ENCODE measurements around the gene OVOL1. TPM values are rescaled to one million over a fixed set of nuclear protein-coding genes. Genes with fewer than 3 reads are reported as not detected.

The OVOL1 gene
- total RNA-seq, 2 experiments from 2014 or later, result not detected

DNA sequence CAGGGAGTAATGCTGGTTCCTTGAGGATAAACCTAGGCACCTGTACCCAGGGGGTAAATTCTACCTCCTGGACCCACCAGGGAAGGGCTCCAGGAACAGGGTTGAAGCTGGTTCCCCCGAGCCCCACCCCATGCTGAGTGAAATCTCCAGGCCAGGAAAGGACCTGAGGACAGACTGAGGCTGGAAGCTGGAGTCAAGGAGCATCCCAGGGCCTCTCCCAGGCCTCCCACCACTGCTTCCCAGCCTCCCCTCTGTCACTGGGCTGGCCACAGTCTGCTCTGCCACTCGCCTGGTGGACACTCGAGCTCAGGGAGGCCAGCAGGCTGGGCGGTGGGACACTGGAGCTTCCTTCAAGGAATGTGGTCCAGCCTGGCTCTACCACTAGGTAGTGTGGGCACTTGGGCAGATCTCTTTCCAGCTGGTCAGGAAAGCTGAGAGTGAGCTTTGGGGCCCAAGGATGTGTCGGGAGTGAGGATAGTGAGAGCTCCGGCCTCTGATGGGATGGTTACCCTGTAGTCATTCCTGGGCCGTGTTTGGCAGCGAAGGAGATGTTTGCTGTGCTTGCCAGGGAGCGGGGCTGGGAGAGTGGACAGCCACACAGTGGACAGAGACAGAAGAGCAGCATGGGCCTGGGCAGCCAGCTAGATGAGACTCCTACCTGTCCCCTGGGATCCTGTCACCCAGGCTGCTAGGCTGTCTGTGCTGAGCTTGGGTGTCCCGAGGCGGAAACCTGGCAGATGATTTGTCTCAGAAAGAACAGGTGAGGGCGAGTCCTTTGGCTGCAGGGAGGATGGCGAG lies 3.4 kb downstream of the OVOL1 start:
- no peaks in the 10 kb centered on the region for H3K79me2 ChIP-seq (ENCODE audit: insufficient read depth, low read depth, low read length)
- H4K20me1 ChIP-seq (ENCODE audit: insufficient read depth, low read length), result no peaks in the 10 kb centered on the region
- BruUV-seq (replicated peaks), result no TSS peak
- no peaks in the 10 kb centered on the region for H3K9me2 ChIP-seq (ENCODE audit: insufficient read depth, low read length)
- intact Hi-C loops (cut with micrococcal nuclease; ENCODE audit: unreplicated experiment), result no loop called here
- no peaks in the 10 kb centered on the region for H3K9me3 ChIP-seq (ENCODE audit: low read length)
- CTCF ChIA-PET (ENCODE audit: unreplicated experiment), result no interaction called here
- POLR2A ChIA-PET, result interaction anchor here (0.6 kb wide), 1 partner anchor 22 kb away, joined by 3 read pairs; no protein-coding TSS in a partner anchor
- no peak overlapping the region for H3K27ac ChIP-seq (ENCODE audit: low read depth, low read length, poor library complexity, severe bottlenecking)
- no peak overlapping the region for H2AFZ ChIP-seq (ENCODE audit: low read length)
- TF ChIP-seq EZH2phosphoT487 (IDR thresholded peaks at IDR 0.05; ENCODE audit: borderline replicate concordance, low read depth, low read length), result no peak
- TF ChIP-seq, protein P1, sequence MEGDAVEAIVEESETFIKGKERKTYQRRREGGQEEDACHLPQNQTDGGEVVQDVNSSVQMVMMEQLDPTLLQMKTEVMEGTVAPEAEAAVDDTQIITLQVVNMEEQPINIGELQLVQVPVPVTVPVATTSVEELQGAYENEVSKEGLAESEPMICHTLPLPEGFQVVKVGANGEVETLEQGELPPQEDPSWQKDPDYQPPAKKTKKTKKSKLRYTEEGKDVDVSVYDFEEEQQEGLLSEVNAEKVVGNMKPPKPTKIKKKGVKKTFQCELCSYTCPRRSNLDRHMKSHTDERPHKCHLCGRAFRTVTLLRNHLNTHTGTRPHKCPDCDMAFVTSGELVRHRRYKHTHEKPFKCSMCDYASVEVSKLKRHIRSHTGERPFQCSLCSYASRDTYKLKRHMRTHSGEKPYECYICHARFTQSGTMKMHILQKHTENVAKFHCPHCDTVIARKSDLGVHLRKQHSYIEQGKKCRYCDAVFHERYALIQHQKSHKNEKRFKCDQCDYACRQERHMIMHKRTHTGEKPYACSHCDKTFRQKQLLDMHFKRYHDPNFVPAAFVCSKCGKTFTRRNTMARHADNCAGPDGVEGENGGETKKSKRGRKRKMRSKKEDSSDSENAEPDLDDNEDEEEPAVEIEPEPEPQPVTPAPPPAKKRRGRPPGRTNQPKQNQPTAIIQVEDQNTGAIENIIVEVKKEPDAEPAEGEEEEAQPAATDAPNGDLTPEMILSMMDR (conservative IDR thresholded peaks at IDR 0.05; ENCODE audit: low read length), result no peak
- peaks cover 36% of the 10 kb centered on the region for H3K4me1 ChIP-seq (ENCODE audit: insufficient read depth, low read length, poor library complexity, severe bottlenecking)
- H3K4me3 ChIP-seq (ENCODE audit: low read depth, low read length, poor library complexity, severe bottlenecking), result no peak overlapping the region
- DNase-seq (ENCODE audit: low spot score), result no peak
- H3K4me2 ChIP-seq (ENCODE audit: low read length), result no peak overlapping the region
- no peaks in the 10 kb centered on the region for H3K36me3 ChIP-seq (ENCODE audit: insufficient read depth, low read length)

DNA sequence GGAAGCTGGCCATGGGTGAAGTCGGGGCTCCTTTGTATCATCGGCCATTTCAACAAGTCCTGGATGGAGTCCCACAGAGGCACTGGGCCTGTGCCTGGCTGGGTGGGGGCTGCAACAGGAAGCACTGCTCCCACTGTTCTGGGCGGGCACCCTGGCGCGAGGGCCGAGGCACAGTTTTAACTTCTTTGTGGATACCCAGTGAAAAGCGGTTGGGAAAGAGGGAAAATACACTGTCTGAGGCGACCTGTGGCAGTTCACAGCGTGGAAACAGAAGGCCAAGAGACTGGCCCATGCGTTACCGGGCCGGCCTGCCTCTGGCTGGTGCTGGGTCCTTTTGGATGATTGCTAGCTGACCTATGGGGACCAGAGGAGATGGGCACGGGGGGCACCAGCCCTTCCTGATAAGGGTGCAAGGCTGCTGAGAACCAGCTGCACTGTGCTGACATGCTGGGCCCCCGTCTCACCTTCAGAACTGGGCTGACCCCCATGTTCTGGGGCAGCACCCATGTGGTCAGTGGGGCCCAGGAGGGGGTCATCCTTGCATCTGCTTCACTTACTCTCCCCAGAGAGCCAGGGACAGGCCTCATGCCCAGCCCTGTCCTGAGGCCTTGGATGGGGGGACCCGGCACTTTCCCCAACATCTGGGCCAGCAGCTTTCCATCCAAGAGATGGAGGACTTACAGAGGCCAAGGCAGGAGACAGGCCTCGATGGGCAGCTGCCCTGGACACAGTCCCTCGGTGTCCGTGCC lies 4.2 kb downstream of the OVOL1 start:
- peak overlapping the region; percentile 32 for H3K27ac ChIP-seq (ENCODE audit: low read depth, low read length, poor library complexity, severe bottlenecking)
- H2AFZ ChIP-seq (ENCODE audit: low read length), result peak overlapping the region; percentile 42
- H3K9me3 ChIP-seq (ENCODE audit: low read length), result no peaks in the 10 kb centered on the region
- no TSS peak for BruUV-seq (replicated peaks)
- H3K36me3 ChIP-seq (ENCODE audit: insufficient read depth, low read length), result no peaks in the 10 kb centered on the region
- no peak overlapping the region for H3K4me3 ChIP-seq (ENCODE audit: low read depth, low read length, poor library complexity, severe bottlenecking)
- DNase-seq (ENCODE audit: low spot score), result no peak
- no peaks in the 10 kb centered on the region for H3K79me2 ChIP-seq (ENCODE audit: insufficient read depth, low read depth, low read length)
- no peak for TF ChIP-seq EZH2phosphoT487 (IDR thresholded peaks at IDR 0.05; ENCODE audit: borderline replicate concordance, low read depth, low read length)
- TF ChIP-seq, protein P1 (conservative IDR thresholded peaks at IDR 0.05; ENCODE audit: low read length), result no peak
- H4K20me1 ChIP-seq (ENCODE audit: insufficient read depth, low read length), result no peaks in the 10 kb centered on the region
- H3K4me1 ChIP-seq (ENCODE audit: insufficient read depth, low read length, poor library complexity, severe bottlenecking), result peaks cover 36% of the 10 kb centered on the region
- H3K4me2 ChIP-seq (ENCODE audit: low read length), result peak overlapping the region; percentile 47; the same call in 1 of the 2 replicates
- ChIA-PET CTCF (ENCODE audit: unreplicated experiment) (interaction anchor here (0.9 kb wide), 1 partner anchor 11 kb away, joined by 3 read pairs; no protein-coding TSS in a partner anchor), POLR2A (interaction anchor here (0.6 to 0.8 kb wide), 2 partner anchors 9 to 23 kb away, joined by 3 read pairs; no protein-coding TSS in a partner anchor)
- intact Hi-C loops (cut with micrococcal nuclease; ENCODE audit: unreplicated experiment), result no loop called here
- H3K9me2 ChIP-seq (ENCODE audit: insufficient read depth, low read length), result no peaks in the 10 kb centered on the region

Measured in OCI-LY7 (cell line).